GM18502 (cell line): ENCODE data around the gene BLVRA.
A peak's percentile ranks its signal among the peaks of the same experiment; 100 is the strongest.
"Not testable (repeated sequence)": the region's sequence is repeated elsewhere in the genome, so short reads cannot be mapped to it uniquely, and the experiment has no call there.

ENCODE experiments used
- ATAC-seq: cut with Tn5 transposase; IDR thresholded peaks from one replicate; pipeline ENCODE4 v1.9.1; 2021; ENCODE audit warnings: mild to moderate bottlenecking; ENCODE audit not compliant: unreplicated experiment, poor library complexity

Gene BLVRA

DNA sequence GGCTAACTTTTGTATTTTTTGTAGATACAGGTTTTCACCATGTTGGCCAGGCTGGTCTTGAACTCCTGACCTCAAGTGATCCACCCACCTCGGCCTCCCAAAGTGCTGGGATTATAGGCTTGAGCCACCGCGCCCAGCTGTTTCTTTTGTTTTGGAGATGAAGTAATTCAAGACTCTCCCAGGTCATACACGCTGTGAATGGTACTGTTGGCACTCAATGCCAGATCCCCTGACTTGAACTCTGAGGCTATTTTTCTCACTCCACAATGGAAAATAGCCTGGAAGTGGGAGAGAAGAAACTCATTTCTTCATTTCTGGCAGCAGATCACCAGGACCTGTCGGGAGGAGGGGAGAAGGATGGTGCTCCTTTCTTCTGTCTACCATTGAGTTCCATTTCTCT, 32.4 kb downstream of the BLVRA start:
- ATAC-seq, result no peak

DNA sequence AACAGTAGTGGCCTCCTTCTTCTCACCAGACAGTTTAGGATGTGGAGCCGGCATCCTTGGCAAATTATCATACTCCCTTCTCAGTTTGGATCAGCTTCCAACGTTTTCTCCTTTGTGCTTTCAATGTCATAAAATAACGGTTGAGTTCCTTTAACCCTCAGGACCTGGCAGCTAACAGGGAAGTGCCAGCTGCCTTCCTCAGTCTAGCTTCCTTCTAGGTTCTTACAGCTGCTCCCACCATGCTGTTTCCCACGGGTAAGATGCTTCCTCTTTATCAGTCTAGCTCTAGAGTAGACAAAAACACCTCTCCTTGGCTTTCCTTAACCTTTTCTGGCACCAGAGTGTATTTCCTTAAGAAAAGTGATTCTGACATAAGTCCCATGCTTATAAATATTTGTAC, 33.2 kb downstream of the BLVRA start:
- ATAC-seq, result no peak

DNA sequence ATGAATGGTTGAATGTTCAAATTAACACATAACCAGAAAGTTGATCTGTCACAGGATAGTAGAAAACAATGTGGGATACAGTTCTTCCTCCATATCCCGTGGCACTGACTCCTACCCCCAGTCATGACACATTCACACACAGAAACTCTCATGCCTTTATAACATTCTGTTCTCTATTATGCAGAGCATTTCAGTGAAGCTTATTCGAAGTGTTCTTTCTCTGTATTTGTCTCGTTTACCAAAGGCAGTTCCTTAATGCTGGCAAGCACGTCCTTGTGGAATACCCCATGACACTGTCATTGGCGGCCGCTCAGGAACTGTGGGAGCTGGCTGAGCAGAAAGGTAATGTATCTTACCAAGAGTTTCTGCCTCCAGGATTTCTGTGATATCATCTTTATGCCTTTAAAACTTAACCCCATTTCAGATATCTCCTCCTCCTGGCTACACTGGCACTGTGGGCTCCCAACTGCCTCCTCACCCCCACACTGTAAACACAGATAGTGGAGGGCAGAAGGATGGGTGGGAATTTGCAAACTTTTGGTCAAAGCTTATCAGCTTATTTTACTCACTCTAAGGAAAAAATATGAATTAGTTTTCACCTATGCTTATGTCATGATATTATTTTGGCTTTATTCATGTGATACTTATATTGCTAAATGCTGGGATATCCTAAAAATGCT, 34.1 kb downstream of the BLVRA start:
- no peak for ATAC-seq

DNA sequence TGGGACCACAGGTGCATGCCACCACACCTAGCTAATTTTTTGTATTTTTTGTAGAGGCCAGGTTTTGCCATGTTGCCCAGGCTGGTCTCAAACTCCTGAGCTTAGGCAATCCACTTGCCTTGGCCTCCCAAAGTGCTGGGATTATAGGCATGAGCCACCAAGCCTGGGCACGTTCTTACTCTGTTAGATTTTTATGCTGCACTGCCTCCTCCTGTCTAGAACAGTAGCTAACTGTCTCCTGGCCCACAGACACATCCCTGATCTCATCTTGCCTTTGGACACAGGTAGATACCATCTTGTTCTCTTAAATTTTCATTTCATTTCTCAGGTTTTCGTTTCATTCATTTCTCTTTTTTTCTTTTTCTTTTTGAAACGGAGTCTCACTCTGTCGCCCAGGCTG, 41.1 kb downstream of the BLVRA start:
- no peak for ATAC-seq

DNA sequence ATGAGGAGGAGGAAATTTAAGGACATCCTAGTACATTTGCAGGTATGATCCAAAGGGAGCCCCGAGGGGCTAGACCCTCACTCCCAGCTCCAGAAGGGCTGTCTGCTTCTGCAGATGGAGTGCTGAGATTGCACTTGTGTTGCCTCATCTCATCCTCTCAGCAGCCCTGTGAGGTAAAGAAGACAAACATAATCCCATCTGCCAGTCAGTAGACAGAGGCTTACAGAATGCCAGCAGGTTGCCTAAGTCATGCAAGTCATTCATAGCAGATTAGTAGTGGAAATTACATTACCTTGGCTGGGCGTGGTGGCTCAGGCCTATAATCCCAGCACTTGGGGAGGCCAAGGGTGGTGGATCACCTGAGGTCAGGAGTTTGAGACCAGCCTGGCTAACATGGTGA, 45.4 kb downstream of the BLVRA start:
- no peak for ATAC-seq

DNA sequence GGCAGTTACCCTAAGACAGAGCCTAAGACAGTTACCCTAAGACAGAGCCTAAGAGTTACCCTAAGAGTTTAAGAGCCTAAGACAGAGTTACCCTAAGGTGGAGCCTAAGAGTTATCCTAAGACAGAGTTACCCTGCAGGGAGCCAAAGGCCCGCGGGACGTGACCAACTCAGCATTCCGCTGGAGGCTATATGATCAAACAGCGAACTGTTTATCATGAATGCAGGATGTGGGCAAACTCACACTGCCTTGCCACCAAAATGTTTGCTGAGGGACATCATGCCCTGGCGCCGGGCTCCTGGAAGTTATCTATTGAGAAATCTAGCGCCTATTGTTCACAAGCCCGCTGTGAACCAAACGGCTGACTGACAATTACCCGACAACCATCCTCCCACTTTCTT, 49.9 kb downstream of the BLVRA start:
- ATAC-seq, result no peak

DNA sequence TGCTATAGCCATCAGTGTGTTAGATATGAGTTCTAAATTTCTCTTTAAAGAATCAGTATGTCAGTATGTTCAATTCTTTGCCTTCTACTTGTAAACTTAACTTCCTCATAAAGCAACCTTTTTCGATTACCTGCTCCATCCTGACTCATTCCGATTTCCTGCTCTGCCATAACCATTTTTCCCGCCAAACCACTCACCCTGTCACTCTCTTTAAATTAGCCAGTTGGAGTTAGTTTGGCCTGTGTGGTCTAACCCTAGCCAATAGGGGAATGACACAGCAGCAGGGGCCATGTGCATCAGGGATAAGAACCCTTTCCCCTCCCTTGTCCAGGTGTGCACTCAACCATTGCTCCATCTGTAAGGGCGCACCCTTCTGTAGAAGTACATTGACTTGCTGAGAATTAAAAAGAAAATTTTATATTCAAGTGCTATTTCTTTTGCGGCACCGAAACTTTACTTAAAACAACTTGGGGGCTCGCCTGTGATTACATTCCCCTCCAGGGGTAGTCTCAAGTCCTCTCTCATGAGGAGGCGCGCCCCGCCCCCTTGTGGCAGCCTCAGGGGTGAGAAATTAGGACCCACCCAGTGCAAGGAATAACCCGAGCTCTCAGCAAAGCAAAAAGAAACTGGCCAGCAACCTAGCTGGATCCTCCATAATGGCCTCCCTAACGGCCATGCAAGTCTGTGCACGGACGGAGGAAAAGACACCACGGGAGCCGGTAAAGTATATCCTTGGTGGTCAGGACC, 51.9 kb downstream of the BLVRA start:
- ATAC-seq, result not testable (repeated sequence)

DNA sequence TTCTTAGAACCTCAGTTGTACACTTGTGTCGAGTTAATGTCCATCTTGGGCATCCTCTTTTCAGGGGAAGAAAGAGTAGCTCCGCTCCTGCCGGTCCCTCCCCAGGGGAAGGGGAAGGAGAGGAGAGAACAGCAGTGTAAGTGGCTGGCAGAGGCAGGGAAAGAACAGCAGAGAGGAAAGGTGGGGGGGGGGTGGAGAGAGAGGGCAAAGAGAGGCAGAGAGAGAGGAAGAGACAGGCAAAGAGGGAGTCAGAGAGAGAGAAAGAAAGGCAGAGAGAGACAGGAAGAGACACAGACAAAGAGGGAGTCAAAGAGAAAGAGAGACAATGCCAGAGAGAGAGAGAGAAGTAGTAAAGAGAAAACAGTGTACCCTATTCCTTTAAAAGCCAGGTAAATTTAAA, 56.9 kb downstream of the BLVRA start:
- no peak for ATAC-seq

DNA sequence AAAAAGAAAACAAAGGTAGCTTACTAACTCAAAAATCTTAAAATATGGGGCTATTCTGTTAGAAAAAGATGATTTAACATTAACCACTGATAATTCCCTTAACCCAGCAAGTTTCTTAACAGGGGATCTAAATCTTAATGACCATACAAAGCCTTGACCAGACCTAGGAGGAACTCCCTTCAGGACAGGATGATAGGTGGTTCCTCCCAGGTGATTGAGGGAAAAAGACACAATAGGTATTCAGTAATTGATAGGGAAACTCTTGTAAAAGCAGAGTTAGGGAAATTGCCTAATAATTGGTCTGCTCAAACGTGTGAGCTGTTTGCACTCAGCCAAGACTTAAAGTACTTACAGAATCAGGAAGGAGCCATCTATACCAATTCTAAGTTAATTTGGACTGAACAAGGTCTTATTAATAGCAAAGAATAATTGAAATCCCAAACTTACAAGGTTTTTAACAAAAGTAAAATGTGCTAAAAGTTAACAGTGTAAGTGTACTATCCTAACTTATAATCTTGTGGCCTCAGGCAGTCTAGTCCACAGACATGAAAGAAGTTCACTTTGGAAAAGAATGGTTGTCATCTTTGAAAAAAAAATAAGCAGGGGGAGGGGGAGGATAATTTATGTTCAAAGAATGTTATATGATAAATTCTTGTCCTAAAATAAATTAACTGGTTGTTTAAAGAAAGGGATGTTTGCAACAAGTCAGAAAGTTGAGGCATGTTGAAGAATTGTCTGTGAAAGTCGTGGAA, 57.7 kb downstream of the BLVRA start:
- not testable (repeated sequence) for ATAC-seq

DNA sequence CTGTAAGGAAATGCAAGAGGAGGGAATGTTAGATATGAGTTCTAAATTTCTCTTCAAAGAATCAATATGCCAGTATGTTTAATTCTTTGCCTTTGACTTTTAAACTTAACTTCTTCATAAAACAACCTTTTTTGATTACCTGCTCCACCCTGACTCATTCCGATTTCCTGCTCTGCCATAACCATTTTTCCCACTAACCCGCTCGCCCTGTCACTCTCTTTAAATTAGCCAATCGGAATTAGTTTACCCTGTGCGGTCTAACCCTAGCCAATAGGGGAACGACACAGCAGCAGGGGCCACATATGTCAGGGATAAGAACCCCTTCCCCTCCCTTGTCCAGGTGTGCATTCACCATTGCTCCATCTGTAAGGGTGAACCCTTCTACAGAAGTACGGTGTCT, 64.9 kb downstream of the BLVRA start:
- not testable (repeated sequence) for ATAC-seq

DNA sequence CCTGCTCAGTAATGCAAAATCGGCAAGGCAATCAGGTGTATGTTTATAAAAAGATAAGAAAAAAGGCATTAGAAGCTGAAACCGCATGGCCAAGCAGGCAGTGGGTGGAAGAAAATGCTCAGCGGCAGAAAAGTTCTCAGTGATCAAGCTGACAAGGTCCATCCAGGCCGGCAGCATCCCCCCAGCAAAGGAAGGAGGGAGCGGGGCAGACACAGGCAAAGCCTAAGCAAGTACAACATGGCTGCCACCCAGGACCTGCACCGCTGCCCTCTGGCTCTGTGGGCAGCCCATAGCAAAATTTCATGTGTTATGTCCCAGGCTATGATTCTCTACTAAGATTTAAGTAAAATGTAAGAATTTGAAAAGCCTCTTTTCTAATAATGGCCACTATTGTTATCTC, 65.5 kb downstream of the BLVRA start:
- no peak for ATAC-seq

DNA sequence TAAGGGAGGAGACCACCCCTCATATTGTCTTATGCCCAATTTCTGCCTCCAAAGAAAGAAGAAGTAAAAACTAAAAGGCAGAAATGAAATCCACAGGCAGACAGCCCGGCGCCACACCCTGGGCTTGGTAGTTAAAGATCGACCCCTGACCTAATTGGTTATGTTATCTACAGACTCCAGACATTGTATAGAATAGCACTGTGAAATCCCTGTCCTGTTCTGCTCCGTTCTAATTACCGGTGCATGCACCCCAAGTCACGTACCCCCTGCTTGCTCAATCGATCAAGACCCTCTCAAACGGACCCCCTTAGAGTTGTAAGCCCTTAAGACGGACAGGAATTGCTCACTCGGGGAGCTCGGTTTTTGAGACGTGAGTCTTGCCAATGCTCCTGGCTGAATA, 66.0 kb downstream of the BLVRA start:
- ATAC-seq, result not testable (repeated sequence)

DNA sequence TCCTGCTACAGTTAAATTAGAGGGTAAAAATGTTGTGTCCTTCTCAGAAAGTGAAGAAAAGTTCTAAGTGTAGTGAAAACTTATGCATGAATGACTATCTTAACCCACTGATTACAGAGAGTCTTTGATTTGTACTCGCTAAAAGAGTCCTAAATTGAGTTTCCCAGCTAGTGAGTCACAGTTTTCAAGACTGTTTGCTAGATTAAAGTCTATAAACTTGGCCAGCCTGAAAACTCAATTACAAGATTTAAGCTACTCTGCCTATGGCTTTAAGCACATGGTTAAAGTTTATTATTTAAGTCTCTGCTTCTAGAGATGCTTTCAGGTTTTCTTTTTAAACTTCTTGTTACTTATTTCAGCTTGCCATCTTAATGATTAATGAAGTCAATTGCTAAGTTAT, 66.5 kb downstream of the BLVRA start:
- no peak for ATAC-seq

DNA sequence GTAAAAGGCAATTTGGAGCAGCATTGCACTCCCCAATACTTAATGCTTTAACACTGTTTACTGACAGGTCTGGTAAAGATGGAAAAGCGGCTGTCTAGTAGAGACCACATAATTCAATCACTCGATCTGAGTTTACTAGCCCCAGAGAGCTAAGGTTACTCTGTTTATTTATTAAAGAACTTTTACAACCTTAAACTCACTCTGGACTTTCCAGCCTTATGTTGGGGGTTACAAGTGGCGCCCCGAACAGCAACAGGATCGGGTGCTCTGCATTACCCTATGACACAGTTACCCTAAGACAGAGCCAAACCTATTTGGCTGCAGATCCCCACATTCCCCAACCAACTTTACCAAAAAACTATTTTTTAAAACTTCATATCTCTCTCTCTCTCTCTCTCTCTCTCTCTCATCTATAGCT, 66.9 kb downstream of the BLVRA start:
- ATAC-seq, result no peak

DNA sequence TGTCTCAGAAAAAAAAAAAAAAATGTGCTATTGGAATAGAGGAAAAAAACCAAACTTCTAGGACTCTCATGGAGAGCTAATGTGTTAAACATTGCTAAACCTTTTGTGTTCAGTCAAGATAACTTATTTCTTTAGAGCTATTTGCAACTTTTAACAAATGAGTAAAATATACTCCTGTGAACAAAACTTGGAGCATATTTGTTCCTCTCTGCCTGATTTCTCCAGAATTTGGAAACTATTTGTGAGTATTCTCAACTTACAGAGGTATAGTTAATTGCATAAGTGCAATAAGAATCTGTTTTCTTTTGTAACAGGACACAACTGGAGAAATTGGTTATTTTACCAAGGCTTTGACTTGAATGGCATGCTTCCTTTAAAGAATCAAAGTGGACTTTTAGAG, 72.4 kb downstream of the BLVRA start:
- ATAC-seq, result not testable (repeated sequence)

DNA sequence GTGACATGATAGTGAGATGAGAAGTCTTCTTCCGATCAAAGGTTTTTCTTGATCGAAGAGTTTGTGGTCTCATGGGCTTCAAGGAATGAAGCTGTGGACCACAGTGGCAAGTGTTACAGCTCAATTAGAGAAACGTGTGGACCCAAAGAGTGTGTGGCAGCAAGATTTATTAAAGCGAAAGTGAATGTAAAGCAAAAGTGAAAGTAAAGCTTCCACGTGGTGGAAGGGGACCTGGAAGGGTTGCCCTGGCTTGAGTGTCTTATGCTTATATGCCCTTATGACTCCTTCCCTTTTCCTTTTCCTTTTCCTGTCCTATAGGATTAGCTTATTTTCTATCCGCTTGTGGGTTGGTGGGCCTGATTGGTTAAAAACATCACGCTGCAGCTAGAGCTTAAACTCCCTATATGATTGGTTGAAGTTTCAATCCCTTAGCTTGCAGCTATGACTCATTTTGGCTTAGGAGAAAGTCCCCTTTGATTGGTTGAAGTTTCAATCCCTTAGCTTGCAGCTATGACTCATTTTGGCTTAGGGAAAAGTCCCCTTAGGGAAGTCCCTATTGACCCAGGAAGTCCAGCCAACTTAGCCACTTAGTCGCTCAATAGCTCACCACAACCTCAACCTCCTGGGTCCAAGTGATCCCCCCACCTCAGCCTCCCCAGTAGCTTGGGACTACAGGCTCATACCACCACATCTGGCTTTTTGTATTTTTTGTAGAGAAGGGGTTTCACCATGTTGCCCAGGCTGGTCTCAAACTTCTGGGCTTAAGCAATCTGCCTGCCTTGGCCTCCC, 76.2 kb downstream of the BLVRA start:
- ATAC-seq, result peak; percentile 61

DNA sequence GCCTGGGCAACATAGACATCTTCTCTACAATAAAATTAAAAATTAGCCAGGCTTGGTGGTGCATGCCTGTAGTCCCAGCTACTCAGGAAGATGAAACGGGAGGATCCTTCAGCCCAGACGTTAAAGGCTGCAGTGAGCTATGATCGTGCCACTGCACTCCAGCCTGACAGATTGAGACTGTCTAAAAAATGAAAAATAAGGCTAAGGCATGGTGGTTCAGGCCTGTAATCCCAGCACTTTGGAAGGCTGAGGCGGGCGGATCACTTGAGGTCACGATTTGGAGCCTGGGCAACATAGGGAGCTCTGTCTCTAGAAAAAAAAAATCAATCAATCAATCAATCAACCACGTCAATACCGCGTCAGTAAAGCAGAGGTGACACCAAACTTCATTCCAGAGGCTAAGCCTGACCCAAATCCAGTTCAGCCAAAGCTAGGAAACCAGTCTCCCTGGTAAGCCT, 79.8 kb downstream of the BLVRA start:
- no peak for ATAC-seq

DNA sequence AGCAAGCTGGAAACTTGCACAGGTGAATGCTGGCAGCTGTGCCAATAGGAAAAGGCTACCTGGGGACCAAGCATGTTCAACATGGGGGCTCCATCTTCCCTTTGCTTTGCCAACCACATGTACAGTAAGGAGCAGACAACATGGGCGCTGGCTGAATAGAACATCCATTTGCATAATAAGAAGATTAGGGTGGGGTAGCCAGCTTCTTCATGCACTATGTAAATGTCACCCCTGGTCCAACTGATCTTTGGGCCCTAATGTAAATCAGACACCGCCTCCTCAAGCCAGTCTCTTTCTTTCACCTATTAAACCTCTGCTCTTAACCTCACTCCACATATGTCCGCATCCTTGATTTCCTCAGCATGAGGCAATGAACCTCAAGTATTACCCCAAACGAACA, 84.8 kb downstream of the BLVRA start:
- no peak for ATAC-seq

DNA sequence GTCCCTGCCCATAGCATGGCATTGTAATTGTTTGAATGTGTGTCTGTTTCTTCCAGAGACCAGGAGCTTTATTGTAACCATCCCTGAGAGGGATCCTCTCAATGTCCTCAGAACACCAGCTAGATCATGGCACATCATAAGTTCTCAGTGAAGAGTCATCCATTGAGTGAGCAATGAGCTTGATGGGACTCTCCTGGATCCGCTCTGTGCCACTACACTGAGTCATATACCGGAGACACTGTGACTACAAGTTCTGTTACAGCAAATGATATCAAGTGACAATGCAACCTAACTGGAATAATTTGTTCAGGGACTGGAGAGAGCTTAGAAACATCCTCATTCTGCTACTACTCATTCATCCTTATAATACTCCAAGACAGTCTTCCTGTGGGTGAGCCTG, 85.8 kb downstream of the BLVRA start:
- no peak for ATAC-seq

DNA sequence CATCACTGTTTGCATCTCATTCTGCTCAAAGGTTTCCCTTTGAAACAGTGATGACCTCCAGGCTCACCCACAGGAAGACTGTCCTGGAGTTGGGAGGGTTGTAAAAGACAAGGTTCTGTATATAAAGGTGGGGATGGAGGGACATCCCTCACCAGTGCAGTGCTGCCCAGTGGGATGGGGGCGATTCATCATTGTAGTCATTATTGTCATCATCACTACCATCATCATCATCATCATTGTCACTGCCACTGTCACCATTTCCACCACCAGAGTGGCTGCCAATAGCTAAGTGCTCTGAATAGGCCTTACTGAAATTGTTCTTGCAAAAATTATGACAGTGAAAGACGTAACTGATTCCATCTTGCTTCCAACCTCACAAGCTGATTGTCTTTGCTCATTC, 86.2 kb downstream of the BLVRA start:
- ATAC-seq, result no peak

DNA sequence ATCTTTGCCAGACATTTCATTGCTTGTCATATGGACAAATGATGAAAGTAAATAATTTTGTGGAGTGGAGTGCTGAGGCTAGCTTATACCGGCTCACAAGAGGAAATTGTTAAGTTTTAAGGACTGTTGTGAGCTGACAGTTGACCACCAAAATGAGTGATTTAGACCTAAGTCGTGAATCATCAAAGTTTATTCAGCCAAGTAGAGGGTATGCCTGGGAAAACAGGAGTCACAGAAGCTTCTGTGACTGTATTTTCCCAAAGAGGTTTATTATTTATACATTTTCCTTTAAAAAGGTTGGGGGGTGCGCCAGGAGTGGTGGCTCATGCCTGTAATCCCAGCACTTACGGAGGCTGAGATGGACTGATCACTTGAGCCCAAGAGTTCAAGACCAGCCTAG, 89.0 kb downstream of the BLVRA start:
- ATAC-seq, result no peak
